Measurements from ENCODE around the gene POLR2A.

Gene POLR2A

DNA sequence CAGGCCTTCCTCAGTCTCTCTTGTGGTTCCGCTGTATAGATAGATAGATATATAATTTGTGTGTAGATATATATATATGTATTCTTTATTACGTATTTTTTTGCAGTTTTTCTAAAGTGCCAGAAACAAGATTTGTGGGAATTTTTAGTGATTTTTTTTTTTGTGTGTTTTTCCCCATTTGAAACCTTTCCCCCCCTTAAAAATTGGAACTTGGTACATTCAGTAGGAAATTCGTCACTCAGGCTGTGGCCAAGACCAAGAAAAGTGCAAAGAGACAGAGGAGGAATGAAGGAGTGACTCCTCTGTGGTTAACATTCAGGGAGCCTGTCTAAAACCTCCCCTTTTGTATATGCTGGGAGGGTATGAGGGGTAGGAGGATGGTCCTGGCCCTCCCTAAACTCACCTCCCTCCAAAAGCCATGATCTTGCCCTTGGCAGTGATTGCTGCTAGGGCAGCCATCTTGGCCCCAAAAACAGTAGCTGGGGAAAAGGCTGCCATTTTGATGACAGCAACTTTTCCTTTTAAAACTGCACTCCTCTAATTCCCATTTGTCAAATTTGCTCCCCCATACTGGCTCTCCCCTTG lies 24.1 kb upstream of the POLR2A start:
- CTCF ChIA-PET, result no interaction called here
- POLR2A ChIA-PET (ENCODE audit: low non-redundant PET), result no interaction called here
- TF ChIP-seq, protein P1, sequence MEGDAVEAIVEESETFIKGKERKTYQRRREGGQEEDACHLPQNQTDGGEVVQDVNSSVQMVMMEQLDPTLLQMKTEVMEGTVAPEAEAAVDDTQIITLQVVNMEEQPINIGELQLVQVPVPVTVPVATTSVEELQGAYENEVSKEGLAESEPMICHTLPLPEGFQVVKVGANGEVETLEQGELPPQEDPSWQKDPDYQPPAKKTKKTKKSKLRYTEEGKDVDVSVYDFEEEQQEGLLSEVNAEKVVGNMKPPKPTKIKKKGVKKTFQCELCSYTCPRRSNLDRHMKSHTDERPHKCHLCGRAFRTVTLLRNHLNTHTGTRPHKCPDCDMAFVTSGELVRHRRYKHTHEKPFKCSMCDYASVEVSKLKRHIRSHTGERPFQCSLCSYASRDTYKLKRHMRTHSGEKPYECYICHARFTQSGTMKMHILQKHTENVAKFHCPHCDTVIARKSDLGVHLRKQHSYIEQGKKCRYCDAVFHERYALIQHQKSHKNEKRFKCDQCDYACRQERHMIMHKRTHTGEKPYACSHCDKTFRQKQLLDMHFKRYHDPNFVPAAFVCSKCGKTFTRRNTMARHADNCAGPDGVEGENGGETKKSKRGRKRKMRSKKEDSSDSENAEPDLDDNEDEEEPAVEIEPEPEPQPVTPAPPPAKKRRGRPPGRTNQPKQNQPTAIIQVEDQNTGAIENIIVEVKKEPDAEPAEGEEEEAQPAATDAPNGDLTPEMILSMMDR (conservative IDR thresholded peaks at IDR 0.05; ENCODE audit: low read depth), result no peak
- no peak for DNase-seq (ENCODE audit: low spot score)
- H3K27ac ChIP-seq, result peak overlapping the region; percentile 42; the same call in 1 of the 2 replicates

DNA sequence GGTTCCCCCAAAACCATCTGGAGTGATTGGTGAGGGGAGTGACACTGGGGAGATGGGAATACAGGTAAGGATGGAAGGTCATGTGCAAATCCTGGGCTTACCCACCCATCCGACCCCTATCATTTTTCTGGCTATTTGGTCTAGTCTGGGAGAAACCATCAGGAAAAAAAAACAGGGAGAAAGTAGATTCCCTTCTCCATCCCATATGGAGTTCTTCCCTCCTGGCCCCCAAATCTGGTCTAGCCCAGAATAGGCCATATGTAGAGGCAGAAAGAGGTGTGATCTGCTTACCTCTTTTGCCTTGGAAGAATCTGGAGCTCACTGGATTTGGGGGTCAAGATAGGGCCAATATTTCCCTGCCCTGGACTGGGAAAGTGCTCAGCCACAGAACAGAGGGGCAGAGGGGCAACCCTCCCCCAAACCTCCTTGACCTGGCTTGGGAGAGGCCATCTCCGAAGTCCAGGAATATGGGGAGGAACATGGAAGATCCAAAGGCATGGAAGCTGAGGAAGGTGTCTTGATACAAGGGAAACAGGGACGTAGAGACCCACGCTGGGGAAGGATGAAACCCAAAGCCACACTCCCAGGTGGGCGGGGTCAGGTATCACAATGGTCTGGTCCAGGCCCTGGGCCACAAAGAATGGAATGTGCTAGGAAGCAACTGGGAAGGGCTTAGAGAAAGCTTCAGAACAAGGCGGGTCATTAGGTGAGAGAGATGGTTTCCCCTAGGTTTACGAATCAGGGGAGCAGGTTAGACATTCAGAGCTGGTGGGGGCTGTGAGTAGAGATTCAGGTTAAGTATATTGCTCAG lies 23.1 kb upstream of the POLR2A start:
- TF ChIP-seq, protein P1 (conservative IDR thresholded peaks at IDR 0.05; ENCODE audit: low read depth), result no peak
- ChIA-PET POLR2A (ENCODE audit: low non-redundant PET) (interaction anchor here (0.6 to 0.8 kb wide), 2 partner anchors 9 to 11 kb away, joined by 3 to 6 read pairs; no protein-coding TSS in a partner anchor), CTCF (interaction anchor here (1.8 kb wide), 1 partner anchor 25 kb away, joined by 4 read pairs; no protein-coding TSS in a partner anchor)
- H3K27ac ChIP-seq, result peak overlapping the region; percentile 58
- DNase-seq (ENCODE audit: low spot score), result no peak

DNA sequence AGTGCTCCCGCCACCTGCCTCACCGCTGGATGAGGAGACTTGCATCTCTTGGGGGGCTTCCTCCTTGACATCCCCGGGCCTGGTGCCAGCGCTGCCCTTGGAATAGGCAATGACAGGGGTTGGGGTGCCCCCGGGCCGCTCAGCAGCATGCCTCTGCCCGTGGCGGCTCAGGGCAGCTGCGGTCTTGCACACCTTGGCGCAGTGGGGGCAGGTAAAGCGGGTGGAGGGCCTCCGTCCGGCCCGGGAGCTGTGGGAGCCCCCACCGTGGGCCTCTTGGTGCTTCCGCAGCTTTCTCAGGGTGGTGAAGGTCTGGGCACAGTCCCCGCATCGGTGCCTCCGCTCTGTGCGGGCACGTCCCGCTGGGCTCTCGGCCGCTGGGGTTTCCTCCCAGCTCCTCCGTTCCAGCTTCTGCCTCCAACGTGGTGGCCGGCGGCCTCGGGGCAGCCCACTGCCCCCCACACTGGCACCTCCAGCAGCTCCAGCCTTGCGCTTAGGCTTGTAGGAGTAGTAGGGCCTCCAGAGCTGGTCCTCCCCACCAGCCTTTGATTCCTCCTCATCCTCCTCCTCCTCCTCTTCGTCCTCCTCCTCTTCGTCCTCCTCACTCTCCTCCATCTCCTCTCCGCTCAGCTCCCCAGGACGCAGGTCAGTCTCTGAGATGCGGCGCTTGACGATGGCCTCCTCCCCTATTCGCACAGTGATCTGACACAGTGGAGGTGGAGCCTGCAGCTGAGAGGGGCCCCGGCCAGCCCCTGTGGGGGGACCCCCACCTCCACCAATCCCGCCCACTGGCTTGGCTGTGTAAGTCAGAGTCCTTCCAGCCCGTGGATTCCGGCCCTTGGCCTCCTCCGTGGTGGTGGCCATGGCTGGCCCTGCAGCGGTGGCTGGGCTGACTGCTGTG lies 21.4 kb upstream of the POLR2A start:
- CTCF ChIA-PET, result interaction anchor here (1.0 to 1.8 kb wide), 2 partner anchors 13 to 26 kb away, joined by 4 to 5 read pairs; no protein-coding TSS in a partner anchor
- TF ChIP-seq, protein P1 (conservative IDR thresholded peaks at IDR 0.05; ENCODE audit: low read depth), result no peak
- DNase-seq (ENCODE audit: low spot score), result no peak
- H3K27ac ChIP-seq, result peak overlapping the region; percentile 58; the same call in 1 of the 2 replicates
- POLR2A ChIA-PET (ENCODE audit: low non-redundant PET), result interaction anchor here (0.5 to 1.0 kb wide), 4 partner anchors 10 to 63 kb away, joined by 3 to 4 read pairs (median 4); no protein-coding TSS in a partner anchor

DNA sequence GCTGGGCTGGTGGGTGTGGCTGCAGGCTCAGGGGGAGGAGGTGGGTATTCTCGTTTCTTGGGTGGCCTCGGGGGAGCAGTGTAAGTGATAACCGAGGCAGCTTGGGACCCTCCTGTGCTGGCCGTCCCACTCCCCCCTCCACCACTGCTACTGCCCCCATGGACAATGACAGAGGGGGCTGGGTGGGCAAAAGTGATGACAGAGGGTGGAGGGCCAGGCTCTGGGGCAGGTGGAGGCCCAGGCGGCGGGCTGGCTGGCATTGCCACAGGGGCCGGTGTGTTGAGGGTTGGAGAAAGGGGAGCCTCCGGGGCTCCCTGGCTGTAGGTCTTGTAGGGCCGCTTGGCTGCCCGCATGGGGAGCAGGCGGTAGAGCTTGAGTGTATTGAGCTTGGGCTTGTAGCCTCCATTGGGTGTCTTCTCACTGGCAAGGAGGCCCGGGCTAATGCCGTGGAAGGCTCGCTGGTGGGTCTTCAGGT lies 20.8 kb upstream of the POLR2A start:
- TF ChIP-seq, protein P1 (conservative IDR thresholded peaks at IDR 0.05; ENCODE audit: low read depth), result no peak
- H3K27ac ChIP-seq, result peak overlapping the region; percentile 45
- DNase-seq (ENCODE audit: low spot score), result no peak
- CTCF ChIA-PET, result no interaction called here
- POLR2A ChIA-PET (ENCODE audit: low non-redundant PET), result interaction anchor here (1.0 kb wide), 1 partner anchor 19 kb away, joined by 3 read pairs; no protein-coding TSS in a partner anchor

DNA sequence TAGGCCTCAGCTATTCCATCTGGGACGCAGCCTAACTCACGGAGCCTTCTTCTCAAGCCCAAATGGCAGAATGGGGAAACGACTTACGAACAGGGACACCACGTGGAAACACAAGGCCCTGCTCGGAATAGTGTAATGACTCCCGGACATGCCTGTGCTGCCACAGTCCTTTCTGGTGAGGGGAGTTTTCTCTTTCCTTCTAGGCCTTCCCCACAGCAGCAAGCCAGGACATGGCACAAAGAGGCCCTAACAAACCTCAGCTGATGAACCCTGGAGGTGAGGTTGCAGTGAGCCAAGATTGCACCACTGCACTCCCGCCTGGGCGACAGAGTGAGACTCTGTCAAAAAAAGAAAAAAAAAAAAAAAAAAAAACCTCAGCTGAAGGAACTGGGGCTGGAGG lies 20.1 kb upstream of the POLR2A start:
- DNase-seq (ENCODE audit: low spot score), result no peak
- peak overlapping the region; percentile 45 for H3K27ac ChIP-seq
- TF ChIP-seq, protein P1 (conservative IDR thresholded peaks at IDR 0.05; ENCODE audit: low read depth), result no peak
- CTCF ChIA-PET, result no interaction called here
- POLR2A ChIA-PET (ENCODE audit: low non-redundant PET), result no interaction called here

Measured in RWPE1 (cell line).